ENCODE results near the gene BCL11B.

BCL11B gene

GRCh38 chr14:99213527-99213971, 58.4 kb downstream of the BCL11B start:
- DNase-seq (ENCODE audit: insufficient read length, low spot score) (no peak), FAIRE-seq (no peak)
- TF ChIP-seq POLR2A (IDR thresholded peaks at IDR 0.05; ENCODE audit: low read depth, low read length): no peak

DNA sequence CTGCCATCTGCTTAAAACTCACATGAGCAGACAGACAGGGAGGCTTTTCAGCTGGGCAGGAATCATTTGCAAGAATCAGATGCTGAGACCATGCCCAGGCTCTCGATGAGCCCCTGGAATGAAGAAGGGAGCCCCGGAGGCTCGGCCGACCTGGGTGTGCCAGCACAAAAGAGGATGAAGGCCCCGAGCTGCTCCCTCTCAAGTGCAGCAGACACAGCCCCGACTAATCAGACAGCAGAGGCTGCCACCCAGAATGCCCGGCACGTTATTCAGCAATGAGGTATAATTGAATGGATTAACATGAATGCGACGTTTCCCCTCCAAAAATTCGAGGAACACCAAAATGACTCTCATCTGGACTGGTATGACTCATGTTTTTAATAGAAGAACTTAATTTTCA, 58.9 kb downstream of the BCL11B start:
- TF ChIP-seq POLR2A (IDR thresholded peaks at IDR 0.05; ENCODE audit: low read depth, low read length): no peak
- no peak for DNase-seq (ENCODE audit: insufficient read length, low spot score)
- FAIRE-seq: no peak

GRCh38 chr14:99212646-99213045, 59.4 kb downstream of the BCL11B start:
- DNase-seq (ENCODE audit: insufficient read length, low spot score) (no peak), FAIRE-seq (no peak)
- TF ChIP-seq POLR2A (IDR thresholded peaks at IDR 0.05; ENCODE audit: low read depth, low read length): no peak

DNA sequence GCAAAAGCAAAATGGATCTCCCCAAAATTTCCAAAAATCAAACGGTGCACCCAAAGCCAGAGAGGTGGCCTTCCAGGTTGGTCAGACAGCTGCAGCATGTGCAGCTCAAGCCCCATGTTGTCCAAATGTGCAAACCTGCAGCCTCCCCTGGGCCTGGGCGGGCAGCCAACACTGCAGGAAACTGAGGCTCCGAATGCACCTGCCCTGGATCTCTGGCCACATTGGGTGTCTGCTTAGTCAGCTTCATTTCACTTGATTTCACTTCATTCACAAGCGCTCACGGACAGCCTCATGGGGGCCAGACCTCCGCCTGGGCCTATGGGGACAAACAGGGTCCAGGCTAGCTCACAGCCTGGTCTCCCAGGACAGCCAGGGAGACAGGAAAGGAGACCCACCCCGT, 59.8 kb downstream of the BCL11B start:
- no peak for TF ChIP-seq POLR2A (IDR thresholded peaks at IDR 0.05; ENCODE audit: low read depth, low read length)
- FAIRE-seq (no peak), DNase-seq (ENCODE audit: insufficient read length, low spot score) (no peak)

- FAIRE-seq: no peak
- TF ChIP-seq POLR2A (IDR thresholded peaks at IDR 0.05; ENCODE audit: low read depth, low read length): no peak
- DNase-seq (ENCODE audit: insufficient read length, low spot score): no peak
Measured at GRCh38 chr14:99211410-99211809, 60.6 kb downstream of the BCL11B start.

DNA sequence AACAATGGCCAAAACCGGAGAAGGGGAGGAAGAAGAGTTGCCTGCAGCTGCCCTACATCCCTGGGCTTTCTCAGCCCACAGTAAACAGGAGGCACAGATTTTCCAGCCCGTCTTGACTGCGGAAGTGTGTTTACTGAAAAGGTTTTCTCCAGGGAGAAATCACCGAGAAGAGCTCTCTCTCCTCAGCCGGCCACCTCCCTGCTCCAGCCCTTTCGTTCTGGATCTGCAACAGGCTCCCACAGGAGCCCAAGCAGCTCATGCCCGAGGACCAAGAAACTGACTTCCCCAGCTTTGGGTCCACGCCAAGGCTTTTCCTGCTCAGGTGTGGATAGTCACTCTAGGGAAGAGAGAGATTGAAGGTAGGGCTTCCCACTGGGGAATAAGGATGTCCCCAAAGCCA, 61.7 kb downstream of the BCL11B start:
- no peak for FAIRE-seq
- DNase-seq (ENCODE audit: insufficient read length, low spot score): no peak

GRCh38 chr14:99209409-99209808, 62.6 kb downstream of the BCL11B start:
- TF ChIP-seq POLR2A (IDR thresholded peaks at IDR 0.05; ENCODE audit: low read depth, low read length): no peak
- DNase-seq (ENCODE audit: insufficient read length, low spot score): no peak
- no peak for FAIRE-seq

More for the DNA sequence above, 61.7 kb downstream of the BCL11B start:
- no peak for TF ChIP-seq POLR2A (IDR thresholded peaks at IDR 0.05; ENCODE audit: low read depth, low read length)

DNA sequence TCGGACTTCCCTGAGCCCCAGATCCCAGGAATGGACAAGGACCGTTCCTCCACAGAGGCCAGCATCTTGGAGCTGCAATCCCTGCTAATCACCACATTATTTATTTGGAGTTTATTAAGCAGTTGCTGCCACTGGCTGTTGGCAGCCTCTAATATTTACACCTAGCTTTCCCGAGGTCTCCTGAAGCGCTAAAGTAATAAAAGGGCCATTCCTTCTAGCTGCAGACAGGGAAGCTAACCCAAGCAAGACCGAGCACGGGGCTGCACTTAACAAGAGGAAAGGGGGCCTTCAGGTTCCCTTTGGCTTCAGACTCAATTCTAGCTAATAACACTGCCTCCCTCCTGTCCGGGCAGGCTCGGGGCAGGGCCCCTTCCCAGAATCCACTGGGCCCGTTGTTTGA, 63.7 kb downstream of the BCL11B start:
- FAIRE-seq (no peak), DNase-seq (ENCODE audit: insufficient read length, low spot score) (no peak)
- TF ChIP-seq POLR2A (IDR thresholded peaks at IDR 0.05; ENCODE audit: low read depth, low read length): no peak

- DNase-seq (ENCODE audit: insufficient read length, low spot score): no peak
- no peak for TF ChIP-seq POLR2A (IDR thresholded peaks at IDR 0.05; ENCODE audit: low read depth, low read length)
- FAIRE-seq: no peak
Measured at GRCh38 chr14:99207456-99207855, 64.5 kb downstream of the BCL11B start.

GRCh38 chr14:99206090-99206489, 65.9 kb downstream of the BCL11B start:
- DNase-seq (ENCODE audit: insufficient read length, low spot score) (no peak), FAIRE-seq (no peak)
- TF ChIP-seq POLR2A (IDR thresholded peaks at IDR 0.05; ENCODE audit: low read depth, low read length): no peak

DNA sequence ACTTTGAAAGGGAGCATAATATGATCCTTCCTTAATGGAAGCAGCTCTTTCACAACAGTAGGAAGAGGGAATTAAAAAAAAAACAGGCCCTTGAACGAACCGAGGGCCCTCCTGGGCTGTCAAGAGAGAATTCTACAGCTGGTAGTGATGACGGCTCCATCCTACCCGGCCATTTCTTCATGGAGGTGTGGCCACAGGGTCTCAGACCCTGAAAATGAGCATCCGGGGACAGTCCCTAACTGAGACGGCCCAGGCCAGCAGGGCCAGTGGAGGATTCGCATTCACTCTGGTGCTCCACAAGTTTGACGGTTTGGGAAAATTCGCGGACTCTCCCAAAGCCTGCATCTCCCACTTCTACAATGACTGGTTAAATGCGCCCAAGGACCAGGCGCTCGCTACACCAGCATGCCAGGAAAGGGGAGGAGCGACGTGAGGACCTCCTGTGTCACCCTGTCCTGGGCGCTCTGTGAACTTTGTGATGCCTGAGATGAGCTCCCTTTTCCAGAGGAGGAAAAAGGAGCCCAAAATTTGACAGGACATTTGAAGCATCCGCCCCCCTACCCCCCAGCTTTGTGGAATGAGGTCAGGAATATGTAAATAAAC, 66.8 kb downstream of the BCL11B start:
- DNase-seq (ENCODE audit: insufficient read length, low spot score) (no peak), FAIRE-seq (no peak)
- TF ChIP-seq POLR2A (IDR thresholded peaks at IDR 0.05; ENCODE audit: low read depth, low read length): no peak

GRCh38 chr14:99203801-99204200, 68.2 kb downstream of the BCL11B start:
- no peak for TF ChIP-seq POLR2A (IDR thresholded peaks at IDR 0.05; ENCODE audit: low read depth, low read length)
- FAIRE-seq (no peak), DNase-seq (ENCODE audit: insufficient read length, low spot score) (no peak)

GRCh38 chr14:99203080-99203479, 68.9 kb downstream of the BCL11B start:
- FAIRE-seq: no peak
- TF ChIP-seq POLR2A (IDR thresholded peaks at IDR 0.05; ENCODE audit: low read depth, low read length): no peak

DNA sequence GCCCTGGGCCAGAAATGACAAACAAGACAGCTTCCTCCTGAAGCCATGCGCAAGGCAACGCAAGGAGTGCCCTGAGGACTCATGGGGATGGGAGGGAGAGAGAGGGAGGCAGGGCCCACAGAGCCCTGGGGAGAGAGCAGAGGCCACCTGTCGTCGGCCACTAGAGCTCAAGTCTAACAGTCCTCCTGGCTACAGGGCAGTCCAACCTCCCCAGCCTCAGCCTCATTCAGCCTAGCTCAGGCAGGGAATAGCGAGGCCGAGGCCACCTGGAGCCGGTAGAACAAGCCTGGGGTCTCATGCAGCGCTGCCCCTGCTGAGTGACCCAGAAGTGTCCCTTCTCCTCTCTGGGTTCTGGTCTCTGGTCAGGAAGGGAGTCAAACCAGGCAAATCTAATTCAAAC, 69.5 kb downstream of the BCL11B start:
- DNase-seq (ENCODE audit: insufficient read length, low spot score): no peak

More at GRCh38 chr14:99203080-99203479, 68.9 kb downstream of the BCL11B start:
- no peak for DNase-seq (ENCODE audit: insufficient read length, low spot score)

GRCh38 chr14:99201351-99202073, 70.5 kb downstream of the BCL11B start:
- FAIRE-seq (no peak), DNase-seq (ENCODE audit: insufficient read length, low spot score) (no peak)
- TF ChIP-seq POLR2A (IDR thresholded peaks at IDR 0.05; ENCODE audit: low read depth, low read length): no peak

More for the DNA sequence above, 69.5 kb downstream of the BCL11B start:
- no peak for TF ChIP-seq POLR2A (IDR thresholded peaks at IDR 0.05; ENCODE audit: low read depth, low read length)
- no peak for FAIRE-seq

Measured in H54 (cell line).